ENCODE data around the gene HGD. TPM values are rescaled to one million over a fixed set of nuclear protein-coding genes. Genes with fewer than 3 reads are reported as not detected.
A peak's percentile ranks its signal among the peaks of the same experiment; 100 is the strongest.
"Not testable (repeated sequence)": the region's sequence is repeated elsewhere in the genome, so short reads cannot be mapped to it uniquely, and the experiment has no call there.

HGD gene
- total RNA-seq, 2 donors from 2014 or later: 40.5 to 62.9 TPM

DNA sequence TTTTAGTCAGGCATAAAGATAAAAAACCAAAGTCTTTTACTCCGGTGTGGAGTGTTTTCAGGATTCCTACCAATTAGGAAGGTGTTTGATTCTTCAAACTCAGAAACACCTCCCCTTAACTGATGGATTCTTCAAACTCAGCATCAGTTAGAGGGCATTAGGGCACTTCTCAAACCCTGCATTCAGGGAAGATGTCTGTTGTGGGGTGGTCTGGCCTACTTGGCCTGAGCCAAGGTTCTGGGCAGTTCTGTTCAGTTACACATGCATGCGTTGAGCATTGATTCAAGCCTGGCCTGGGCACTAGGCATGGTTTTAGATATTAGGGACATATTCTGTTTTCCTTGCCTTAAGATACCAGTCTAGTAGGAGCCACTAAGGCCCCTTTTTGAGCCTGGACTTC, 1.0 kb downstream of the HGD start:
- DNase-seq (no peak), ATAC-seq (no peak)
- intact Hi-C loops (cut with DNase I, micrococcal nuclease): no loop called here

GRCh38 chr3:120680193-120680894, 1.7 kb downstream of the HGD start:
- DNase-seq (no peak), ATAC-seq (no peak)
- intact Hi-C loops (cut with DNase I, micrococcal nuclease): no loop called here

GRCh38 chr3:120678984-120679383, 3.1 kb downstream of the HGD start:
- DNase-seq: no peak
- peak; percentile 48 for ATAC-seq
- intact Hi-C loops (cut with DNase I, micrococcal nuclease): no loop called here

DNA sequence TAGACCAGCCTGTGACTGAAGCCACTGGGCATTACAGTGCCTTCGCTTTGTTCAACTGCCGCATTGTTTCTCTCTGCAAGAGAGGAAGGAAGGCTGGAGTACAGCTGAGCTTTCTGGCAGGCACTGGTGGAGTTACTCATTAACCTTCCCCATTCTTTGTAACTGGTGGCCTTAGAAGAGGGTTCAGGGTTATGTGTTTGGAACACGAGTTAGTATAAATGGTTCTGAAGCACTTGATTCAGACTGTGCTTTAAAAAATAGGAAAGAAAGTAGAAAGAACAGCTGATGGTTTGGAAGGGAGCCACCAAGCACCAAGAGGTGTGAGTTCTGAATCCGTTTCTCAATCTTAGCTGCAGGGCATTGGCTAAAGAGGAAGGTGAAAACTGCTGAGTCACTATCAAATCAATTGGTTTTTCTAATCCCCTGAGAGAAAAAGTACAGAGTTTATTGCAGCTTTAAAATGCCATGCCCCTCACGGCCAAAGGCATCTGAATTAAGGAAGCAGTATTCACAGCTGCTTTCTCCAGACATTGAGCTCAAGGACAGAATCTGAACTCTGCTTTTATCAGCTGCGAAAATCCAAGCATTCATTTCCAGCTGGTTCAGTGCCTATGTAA, 3.6 kb downstream of the HGD start:
- intact Hi-C loops (cut with DNase I, micrococcal nuclease): no loop called here
- ATAC-seq (peak; percentile 79), DNase-seq (peak; percentile 62 to 72)

- DNase-seq; ATAC-seq; intact Hi-C loops (cut with DNase I, micrococcal nuclease): not testable (repeated sequence)
These were observed 4.8 kb downstream of the HGD start for GRCh38 chr3:120677193-120677592.

DNA sequence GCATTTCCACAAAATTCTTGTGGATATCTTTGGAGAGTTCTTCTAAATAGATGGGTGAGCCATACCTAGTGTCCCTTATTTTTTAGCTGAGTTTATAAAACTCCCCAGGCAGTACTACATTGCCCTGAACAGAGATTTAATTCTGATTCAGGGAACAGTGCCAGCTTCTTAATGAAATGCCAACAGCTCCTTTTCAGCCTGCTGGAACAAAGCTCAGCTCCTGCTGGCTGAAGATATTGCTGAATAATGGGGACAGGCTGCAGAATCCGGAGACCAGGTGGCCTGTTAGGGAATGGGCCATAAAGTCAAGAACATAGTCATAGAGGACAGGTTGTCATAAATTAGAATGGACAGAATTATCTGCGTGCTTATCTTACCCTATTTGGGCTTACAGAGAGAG, 8.9 kb downstream of the HGD start:
- intact Hi-C loops (cut with DNase I, micrococcal nuclease): no loop called here
- DNase-seq: no peak
- no peak for ATAC-seq

DNA sequence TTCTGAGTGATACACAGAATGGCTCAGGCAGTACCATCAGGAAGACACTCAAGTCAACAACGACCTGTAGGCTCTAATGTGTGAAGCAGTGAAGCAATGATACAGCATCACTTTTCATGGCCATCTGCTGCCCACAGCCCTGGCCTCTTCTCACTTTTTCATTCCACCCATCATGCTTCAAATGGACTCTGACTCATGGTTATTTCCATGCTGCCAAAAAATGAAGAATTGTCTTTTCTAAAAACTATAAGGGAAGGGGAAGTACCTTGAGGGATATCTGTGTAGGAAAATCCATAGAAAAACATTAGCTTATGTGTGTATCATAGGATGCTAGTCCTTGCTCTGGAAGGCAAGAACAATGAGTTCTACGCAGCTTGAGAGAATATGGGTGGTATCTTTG, 11.5 kb downstream of the HGD start:
- intact Hi-C loops (cut with DNase I, micrococcal nuclease): no loop called here
- DNase-seq (no peak), ATAC-seq (no peak)

DNA sequence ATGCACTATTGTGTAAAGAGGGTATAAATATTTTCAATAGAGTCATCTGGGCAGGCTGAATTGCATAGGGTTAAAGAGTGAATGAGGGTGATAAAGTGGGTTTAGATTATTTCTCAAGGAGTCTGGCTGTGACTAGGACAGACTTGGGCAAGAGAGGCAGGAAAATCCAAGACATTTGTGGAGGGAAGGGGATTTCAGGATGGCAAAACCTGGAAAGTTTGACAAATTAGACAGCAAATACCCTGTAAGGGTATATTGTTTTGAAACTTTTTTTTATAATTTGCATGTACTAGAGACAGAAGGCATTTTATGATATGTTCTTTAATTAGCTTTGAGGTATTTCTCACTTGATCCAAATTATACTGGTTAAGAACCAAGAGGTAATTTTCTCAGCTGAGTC, 17.1 kb downstream of the HGD start:
- DNase-seq (no peak), ATAC-seq (no peak)
- intact Hi-C loops (cut with DNase I, micrococcal nuclease): no loop called here

DNA sequence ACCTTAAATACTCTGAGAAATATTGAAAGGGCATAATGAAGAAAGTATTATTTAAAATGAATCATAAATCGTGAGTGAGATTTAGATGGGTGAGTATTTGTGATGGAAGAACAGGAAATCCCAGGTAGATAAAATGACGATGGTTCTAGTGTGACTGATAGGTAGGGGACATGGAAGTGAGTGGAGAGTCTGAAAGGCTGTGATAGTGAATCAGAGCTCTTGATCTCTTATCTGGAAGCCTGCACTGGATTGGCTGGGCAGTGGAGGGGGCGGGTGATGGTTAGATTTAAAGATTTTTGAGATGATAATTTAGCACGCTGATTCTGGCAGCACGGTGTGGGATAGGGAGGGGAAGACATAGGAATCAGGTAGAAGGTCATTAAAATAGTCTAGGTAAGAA, 20.1 kb downstream of the HGD start:
- intact Hi-C loops (cut with DNase I, micrococcal nuclease): no loop called here
- DNase-seq: no peak
- ATAC-seq: no peak

- DNase-seq (no peak), ATAC-seq (peak; percentile 58)
- intact Hi-C loops (cut with DNase I, micrococcal nuclease): no loop called here
These were observed 20.7 kb downstream of the HGD start for GRCh38 chr3:120661106-120661905.

DNA sequence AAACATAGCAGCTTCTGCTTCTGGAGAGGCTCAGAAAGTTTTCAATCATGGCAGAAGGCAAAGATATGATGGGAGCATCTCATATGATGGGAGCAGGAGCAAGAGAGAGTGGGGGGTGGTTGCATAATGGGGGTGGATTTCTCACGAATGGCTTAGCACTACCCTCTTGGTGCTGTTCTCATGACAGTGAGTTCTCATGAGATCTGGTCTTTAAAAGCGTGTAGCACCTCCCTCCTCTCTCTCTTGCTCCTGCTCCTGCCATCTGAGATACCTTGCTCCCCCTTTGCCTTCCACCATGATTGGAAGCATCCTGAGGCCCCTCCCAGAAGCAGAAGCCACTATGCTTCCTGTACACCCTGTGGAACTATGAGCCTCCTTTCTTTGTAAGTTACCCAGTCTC, 22.2 kb downstream of the HGD start:
- intact Hi-C loops (cut with DNase I, micrococcal nuclease): no loop called here
- no peak for DNase-seq
- no peak for ATAC-seq

DNA sequence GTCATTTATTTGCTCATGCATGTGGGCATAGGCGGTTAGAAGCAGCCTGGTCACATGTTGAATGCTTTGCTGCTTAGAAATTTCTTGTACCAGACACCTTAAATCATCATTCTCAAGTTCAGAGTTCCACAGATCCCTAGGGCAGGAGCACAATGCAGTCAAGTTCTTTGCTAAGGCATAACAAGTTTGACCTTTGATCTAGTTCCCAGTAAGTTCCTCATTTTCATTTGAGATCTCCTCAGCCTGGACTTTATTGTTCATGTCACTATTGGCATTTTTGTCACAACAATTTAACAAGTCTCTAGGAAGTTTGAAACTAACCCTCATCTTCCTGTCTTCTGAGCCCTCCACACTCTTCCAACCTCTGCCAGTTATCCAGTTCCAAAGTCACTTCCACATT, 22.8 kb downstream of the HGD start:
- ATAC-seq (peak; percentile 79), DNase-seq (no peak)
- intact Hi-C loops (cut with DNase I, micrococcal nuclease): no loop called here

DNA sequence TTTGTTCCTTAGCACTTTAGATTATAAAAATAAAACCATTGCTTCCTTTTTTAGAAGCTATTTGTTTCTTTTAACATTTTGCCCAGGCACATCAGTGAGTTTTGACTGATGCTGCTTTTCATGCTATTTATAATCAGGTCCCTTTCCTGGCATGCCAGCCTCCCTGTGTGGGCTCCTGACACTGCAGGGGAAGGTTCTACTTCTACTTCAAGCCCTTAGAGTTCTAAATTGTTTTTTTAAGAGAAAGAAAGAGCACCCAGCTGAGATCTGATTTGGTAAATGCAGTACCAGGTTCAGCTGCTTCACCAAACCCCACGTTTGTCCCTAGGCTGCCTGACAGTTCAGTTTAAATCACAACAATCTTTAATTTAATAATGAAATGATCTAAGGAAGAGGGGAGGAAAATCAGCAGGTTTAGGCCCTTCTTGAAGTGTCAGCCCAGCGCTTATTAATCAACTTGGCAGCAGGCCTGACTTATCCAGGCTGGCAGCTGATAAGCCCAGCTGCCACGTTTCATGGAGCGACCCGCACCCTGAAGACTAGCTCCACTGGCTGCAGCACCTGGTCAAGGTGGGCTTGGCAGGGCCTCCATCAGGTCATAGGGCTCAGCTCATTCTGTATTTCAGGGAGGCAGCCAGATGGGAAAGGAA, 29.0 kb downstream of the HGD start:
- no peak for ATAC-seq
- intact Hi-C loops (cut with DNase I, micrococcal nuclease): no loop called here
- no peak for DNase-seq

DNA sequence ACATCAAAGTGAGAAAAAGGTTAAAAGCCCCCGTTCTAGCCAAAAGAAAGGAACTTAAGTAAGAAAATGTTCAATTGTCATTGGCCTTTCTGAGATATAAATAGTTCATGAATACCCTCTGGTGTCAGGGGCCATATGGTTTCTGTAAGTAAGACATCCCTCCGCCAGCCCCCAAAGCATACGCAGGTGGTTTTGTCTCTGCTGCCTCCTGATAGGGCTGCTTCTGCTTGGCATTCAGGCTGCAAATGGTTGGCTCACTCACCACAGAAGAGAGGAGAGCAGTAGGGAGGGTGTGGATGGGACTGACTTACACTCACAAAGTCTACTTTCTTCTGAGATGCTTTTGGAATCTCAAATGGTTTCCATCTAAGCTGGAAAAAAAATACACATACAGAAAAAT, 29.8 kb downstream of the HGD start:
- DNase-seq: no peak

DNA sequence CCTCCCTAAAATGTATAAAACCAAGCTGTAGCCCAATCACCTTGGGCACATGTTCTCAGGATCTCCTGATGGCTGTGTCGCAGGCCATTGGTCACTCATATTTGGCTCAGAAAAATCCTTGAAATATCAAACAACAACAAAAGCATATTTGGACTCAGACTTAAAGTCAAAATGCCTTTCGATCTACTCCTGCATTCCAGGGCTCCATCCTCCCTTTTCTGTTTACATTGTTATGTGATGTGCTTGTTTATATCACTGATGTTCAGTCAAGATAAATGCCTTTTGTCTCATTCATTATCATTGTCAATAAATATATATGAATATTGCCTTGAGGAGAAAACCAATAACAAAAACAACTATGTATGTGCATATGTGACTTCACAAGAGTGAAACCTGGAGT, 31.7 kb downstream of the HGD start:
- intact Hi-C loops (cut with DNase I, micrococcal nuclease): no loop called here
- ATAC-seq (no peak), DNase-seq (no peak)

More for the DNA sequence above, 29.8 kb downstream of the HGD start:
- intact Hi-C loops (cut with DNase I, micrococcal nuclease): no loop called here
- no peak for ATAC-seq

- no peak for DNase-seq
- intact Hi-C loops (cut with DNase I, micrococcal nuclease): no loop called here
- ATAC-seq: peak; percentile 47
These were observed 32.2 kb downstream of the HGD start for GRCh38 chr3:120649830-120650233.

DNA sequence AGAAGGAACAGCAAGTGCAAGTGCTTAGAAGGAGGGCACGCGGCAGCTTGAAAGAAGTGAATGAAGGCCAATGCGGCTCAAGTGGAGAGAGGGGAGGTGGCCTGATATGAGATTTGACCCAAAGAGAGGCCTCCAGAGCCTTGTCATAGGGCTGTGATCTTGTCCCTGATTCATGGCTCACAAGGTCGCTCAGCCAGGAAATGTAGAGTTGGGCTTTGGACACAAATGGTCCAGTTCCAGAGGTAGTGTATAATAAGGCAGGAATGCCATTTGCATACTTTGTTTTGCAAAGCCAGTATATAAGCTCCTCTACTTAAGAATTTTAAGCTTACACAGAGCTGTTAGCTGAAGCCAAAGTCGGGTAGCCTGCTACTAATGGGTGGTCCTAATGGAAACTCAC, 33.7 kb downstream of the HGD start:
- no peak for DNase-seq
- no peak for ATAC-seq

DNA sequence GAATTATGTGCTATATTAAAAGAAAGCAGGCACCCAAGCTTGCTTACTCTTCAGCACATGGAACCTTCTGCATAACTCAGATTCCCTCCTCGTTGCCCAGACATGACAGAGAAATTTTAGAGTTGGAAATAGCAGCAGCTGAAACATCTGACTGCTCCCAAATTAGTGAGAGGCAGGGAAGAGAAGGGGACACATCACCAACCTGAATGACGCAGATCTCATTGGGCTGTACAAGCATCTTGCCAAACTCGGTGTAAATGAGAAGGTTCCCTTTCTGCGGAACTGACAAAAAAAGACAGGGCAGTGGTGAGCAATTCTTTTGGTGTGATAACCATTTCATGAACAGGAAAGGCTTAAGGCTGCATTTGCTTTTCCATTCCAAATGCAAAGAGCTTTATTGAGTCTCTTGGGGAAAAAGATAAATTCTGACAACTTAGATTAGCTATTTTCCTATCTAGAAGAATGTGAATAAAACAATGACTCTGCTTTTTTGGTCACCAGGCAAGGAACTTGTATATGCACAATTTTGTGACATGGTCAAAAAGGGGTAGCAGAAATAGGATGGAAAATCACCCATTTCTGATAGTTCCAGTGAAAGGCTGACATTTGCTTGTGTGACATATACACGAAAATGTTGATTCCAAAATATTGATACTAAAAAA, 35.1 kb downstream of the HGD start:
- intact Hi-C loops (cut with DNase I, micrococcal nuclease): no loop called here
- no peak for ATAC-seq
- DNase-seq: no peak

More for the DNA sequence above, 33.7 kb downstream of the HGD start:
- intact Hi-C loops (cut with DNase I, micrococcal nuclease): no loop called here

Measured in left colon (tissue), 2 donors.